ENCODE results near the gene RPUSD4. TPM values are rescaled to one million over a fixed set of nuclear protein-coding genes. Genes with fewer than 3 reads are reported as not detected.

The RPUSD4 gene
- total and polyA plus RNA-seq, 2 donors (not counting 1 experiment from before 2014, with no cell fraction given): 24.5 to 50.4 TPM

GRCh38 chr11:126163074-126163700 lies 48.3 kb downstream of the RPUSD4 start:
- H3K27ac Mint-ChIP-seq: no peak overlapping the region
- Histone ChIP-seq H2AFZ (ENCODE audit: insufficient read depth, low read depth, low read length, poor library complexity, severe bottlenecking) (no peak overlapping the region), H4K20me1 (ENCODE audit: control insufficient read depth, insufficient read depth, low read length, poor library complexity, severe bottlenecking) (no peaks in the 10 kb centered on the region), H3K9me3 (ENCODE audit: control extremely low read depth in 1 of 3, control insufficient read depth in 2 of 3, insufficient read depth in 1 of 3, low read length in 2 of 3) (no peaks in the 10 kb centered on the region), H3K9ac (ENCODE audit: low read length) (no peak overlapping the region), H3K79me2 (ENCODE audit: control insufficient read depth, insufficient read depth, low read length) (no peaks in the 10 kb centered on the region), H3K4me2 (replicated peaks; ENCODE audit: low read depth, low read length, poor library complexity, severe bottlenecking) (no peak overlapping the region), H3K4me3 (ENCODE audit: control extremely low read depth in 1 of 5, extremely low read depth in 1 of 5, insufficient read depth in 1 of 5, low read depth in 2 of 5, low read length in 4 of 5) (no peak overlapping the region), H3K27me3 (replicated peaks in 1 of 4; ENCODE audit: control extremely low read depth in 1 of 4, control insufficient read depth in 3 of 4, insufficient read depth in 4 of 4, low read length in 3 of 4) (no peaks in the 10 kb centered on the region), H3K36me3 (replicated peaks in 1 of 2; ENCODE audit: control extremely low read depth in 1 of 2, control insufficient read depth in 1 of 2, extremely low read depth in 1 of 2, insufficient read depth in 2 of 2, low read length in 1 of 2) (no peaks in the 10 kb centered on the region), H3K4me1 (ENCODE audit: control insufficient read depth in 2 of 2, insufficient read depth in 2 of 2, low read length in 2 of 2) (no peaks in the 10 kb centered on the region), H3K27ac (ENCODE audit: low read length in 2 of 2) (no peak overlapping the region)
- H3K9me3 Mint-ChIP-seq (ENCODE audit: insufficient read depth): no peaks in the 10 kb centered on the region
- intact Hi-C loops (cut with micrococcal nuclease): no loop called here
- ATAC-seq (ENCODE audit: low read depth) (no peak), DNase-seq (no peak)
- no peak overlapping the region for H3K4me3 Mint-ChIP-seq
- TF ChIP-seq, protein P1, sequence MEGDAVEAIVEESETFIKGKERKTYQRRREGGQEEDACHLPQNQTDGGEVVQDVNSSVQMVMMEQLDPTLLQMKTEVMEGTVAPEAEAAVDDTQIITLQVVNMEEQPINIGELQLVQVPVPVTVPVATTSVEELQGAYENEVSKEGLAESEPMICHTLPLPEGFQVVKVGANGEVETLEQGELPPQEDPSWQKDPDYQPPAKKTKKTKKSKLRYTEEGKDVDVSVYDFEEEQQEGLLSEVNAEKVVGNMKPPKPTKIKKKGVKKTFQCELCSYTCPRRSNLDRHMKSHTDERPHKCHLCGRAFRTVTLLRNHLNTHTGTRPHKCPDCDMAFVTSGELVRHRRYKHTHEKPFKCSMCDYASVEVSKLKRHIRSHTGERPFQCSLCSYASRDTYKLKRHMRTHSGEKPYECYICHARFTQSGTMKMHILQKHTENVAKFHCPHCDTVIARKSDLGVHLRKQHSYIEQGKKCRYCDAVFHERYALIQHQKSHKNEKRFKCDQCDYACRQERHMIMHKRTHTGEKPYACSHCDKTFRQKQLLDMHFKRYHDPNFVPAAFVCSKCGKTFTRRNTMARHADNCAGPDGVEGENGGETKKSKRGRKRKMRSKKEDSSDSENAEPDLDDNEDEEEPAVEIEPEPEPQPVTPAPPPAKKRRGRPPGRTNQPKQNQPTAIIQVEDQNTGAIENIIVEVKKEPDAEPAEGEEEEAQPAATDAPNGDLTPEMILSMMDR (IDR thresholded peaks at IDR 0.05): no peak
- no peak for TF ChIP-seq EZH2 (IDR thresholded peaks at IDR 0.05; ENCODE audit: borderline replicate concordance, insufficient read depth, low read depth, low read length, poor library complexity, severe bottlenecking)
- POLR2A ChIA-PET: no interaction called here
- no peaks in the 10 kb centered on the region for H3K4me1 Mint-ChIP-seq
- WGBS (ENCODE audit: insufficient coverage): 91% methylated on average over 22 of the region's 22 CpGs
- CTCF ChIA-PET: no interaction called here
- peaks cover 12% of the 10 kb centered on the region for H3K27me3 Mint-ChIP-seq

DNA sequence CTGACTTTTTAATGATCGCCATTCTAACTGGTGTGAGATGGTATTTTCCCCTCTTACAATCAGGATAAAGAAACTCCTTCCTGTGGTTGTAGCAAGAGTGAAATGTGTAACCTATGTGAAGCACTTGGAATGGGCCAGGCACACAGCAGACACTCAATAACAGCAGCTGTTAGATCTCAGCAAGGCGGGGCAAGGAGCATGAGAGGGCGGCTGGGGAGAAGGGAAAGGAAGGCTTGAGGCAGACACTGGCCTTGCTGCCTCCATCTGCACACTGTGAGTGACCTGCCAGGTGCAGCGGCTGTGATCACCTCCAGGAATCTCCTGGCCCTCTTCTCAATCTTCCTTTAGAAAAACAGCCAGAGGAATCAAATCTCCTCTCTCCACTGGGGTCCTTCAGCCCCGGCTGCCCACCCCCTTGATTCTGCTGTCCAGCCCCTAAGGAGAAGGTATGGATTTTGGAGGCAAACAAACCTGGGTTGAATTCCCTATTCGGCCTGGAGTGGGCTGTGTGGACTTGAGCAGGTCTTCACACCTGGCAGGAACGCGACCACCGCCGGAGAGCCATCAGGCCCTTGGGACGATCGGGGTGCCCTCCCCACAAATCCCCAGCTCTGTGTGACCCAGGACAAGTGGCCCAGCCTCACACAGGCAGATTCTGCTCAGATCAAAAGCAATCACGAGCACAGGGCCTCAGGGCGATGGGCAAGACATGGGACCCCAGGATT lies 49.0 kb downstream of the RPUSD4 start:
- H3K4me1 Mint-ChIP-seq: no peaks in the 10 kb centered on the region
- no peaks in the 10 kb centered on the region for H3K4me1 ChIP-seq (ENCODE audit: control insufficient read depth in 2 of 2, insufficient read depth in 2 of 2, low read length in 2 of 2)
- H3K79me2 ChIP-seq (ENCODE audit: control insufficient read depth, insufficient read depth, low read length): no peaks in the 10 kb centered on the region
- DNase-seq (no peak), ATAC-seq (ENCODE audit: low read depth) (no peak)
- no peak overlapping the region for H3K4me3 ChIP-seq (ENCODE audit: control extremely low read depth in 1 of 5, extremely low read depth in 1 of 5, insufficient read depth in 1 of 5, low read depth in 2 of 5, low read length in 4 of 5)
- no peak overlapping the region for H3K9ac ChIP-seq (ENCODE audit: low read length)
- POLR2A ChIA-PET: no interaction called here
- H3K36me3 ChIP-seq (replicated peaks in 1 of 2; ENCODE audit: control extremely low read depth in 1 of 2, control insufficient read depth in 1 of 2, extremely low read depth in 1 of 2, insufficient read depth in 2 of 2, low read length in 1 of 2): no peaks in the 10 kb centered on the region
- no peak overlapping the region for H3K27ac ChIP-seq (ENCODE audit: low read length in 2 of 2)
- H3K4me2 ChIP-seq (replicated peaks; ENCODE audit: low read depth, low read length, poor library complexity, severe bottlenecking): no peak overlapping the region
- H2AFZ ChIP-seq (ENCODE audit: insufficient read depth, low read depth, low read length, poor library complexity, severe bottlenecking): no peak overlapping the region
- H3K9me3 ChIP-seq (ENCODE audit: control extremely low read depth in 1 of 3, control insufficient read depth in 2 of 3, insufficient read depth in 1 of 3, low read length in 2 of 3): no peaks in the 10 kb centered on the region
- no peaks in the 10 kb centered on the region for H3K9me3 Mint-ChIP-seq (ENCODE audit: insufficient read depth)
- peaks cover 12% of the 10 kb centered on the region for H3K27me3 Mint-ChIP-seq
- WGBS (ENCODE audit: insufficient coverage): 92% methylated on average over 11 of the region's 14 CpGs
- H3K4me3 Mint-ChIP-seq: no peak overlapping the region
- no peaks in the 10 kb centered on the region for H4K20me1 ChIP-seq (ENCODE audit: control insufficient read depth, insufficient read depth, low read length, poor library complexity, severe bottlenecking)
- CTCF ChIA-PET: no interaction called here
- TF ChIP-seq, protein P1 (IDR thresholded peaks at IDR 0.05): no peak
- no peak for TF ChIP-seq EZH2 (IDR thresholded peaks at IDR 0.05; ENCODE audit: borderline replicate concordance, insufficient read depth, low read depth, low read length, poor library complexity, severe bottlenecking)
- intact Hi-C loops (cut with micrococcal nuclease): no loop called here
- no peak overlapping the region for H3K27ac Mint-ChIP-seq
- H3K27me3 ChIP-seq (replicated peaks in 1 of 4; ENCODE audit: control extremely low read depth in 1 of 4, control insufficient read depth in 3 of 4, insufficient read depth in 4 of 4, low read length in 3 of 4): no peaks in the 10 kb centered on the region

Data from B cell (primary cell).